ENCODE data around the gene SLC6A15. TPM values are rescaled to one million over a fixed set of nuclear protein-coding genes. Genes with fewer than 3 reads are reported as not detected.

The SLC6A15 gene
- total and polyA plus RNA-seq, 2 donors (not counting 1 experiment from before 2014, with no cell fraction given) = 0.30 to 0.99 TPM

DNA sequence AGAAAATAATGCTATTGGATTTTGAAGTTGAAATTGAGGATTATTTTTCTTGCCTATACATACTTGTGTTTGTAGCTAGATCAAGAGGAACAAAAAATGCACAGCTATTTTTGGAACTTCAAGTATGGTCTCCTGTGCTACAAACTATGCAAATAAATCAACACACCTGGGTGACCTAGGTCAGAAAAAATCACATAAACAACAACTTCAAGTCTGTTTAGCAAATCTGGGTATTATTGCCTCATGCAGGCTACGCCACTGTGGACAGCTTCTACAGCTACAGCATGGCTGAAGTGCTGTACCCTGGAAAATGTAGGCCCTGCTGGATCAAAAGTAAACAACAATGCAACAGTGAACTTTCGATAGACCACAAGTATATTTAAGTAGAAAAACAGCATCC lies 87.5 kb downstream of the SLC6A15 start:
- Histone ChIP-seq H3K27me3 (ENCODE audit: control insufficient read depth, insufficient read depth, low read length) (no peaks in the 10 kb centered on the region), H3K79me2 (ENCODE audit: control insufficient read depth, insufficient read depth, low read length) (no peaks in the 10 kb centered on the region)

DNA sequence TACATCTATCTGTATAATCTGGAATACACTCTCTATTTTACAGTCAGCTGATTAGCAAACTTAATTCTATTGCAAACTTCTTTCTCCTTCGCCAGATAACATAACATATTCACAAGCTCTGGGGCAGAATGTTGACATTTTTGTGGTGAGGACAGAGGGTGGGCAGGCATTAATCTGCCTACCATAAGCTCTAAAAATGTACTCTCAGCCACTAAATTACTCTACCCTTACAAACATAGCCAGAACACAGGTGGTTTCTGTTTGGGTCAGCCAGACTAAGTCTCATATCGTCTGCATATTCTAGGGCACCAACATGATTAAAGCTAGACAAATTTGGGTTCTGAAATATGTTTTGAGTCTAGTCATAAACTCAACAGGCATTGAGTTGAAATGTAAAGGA lies 90.1 kb downstream of the SLC6A15 start:
- no peaks in the 10 kb centered on the region for H3K79me2 ChIP-seq (ENCODE audit: control insufficient read depth, insufficient read depth, low read length)
- H3K27ac ChIP-seq (ENCODE audit: insufficient read depth, low read length) = no peak overlapping the region
- no peaks in the 10 kb centered on the region for H3K4me1 ChIP-seq (ENCODE audit: control insufficient read depth, extremely low read depth, insufficient read depth, low read length)
- H3K9ac ChIP-seq (ENCODE audit: insufficient read depth, low read length) = no peak overlapping the region
- no peaks in the 10 kb centered on the region for H3K9me3 ChIP-seq (ENCODE audit: control insufficient read depth, insufficient read depth, low read depth, low read length)
- no peak overlapping the region for H2AFZ ChIP-seq (ENCODE audit: low read length)
- no peaks in the 10 kb centered on the region for H3K27me3 ChIP-seq (ENCODE audit: control insufficient read depth, insufficient read depth, low read length)
- TF ChIP-seq, protein P1, sequence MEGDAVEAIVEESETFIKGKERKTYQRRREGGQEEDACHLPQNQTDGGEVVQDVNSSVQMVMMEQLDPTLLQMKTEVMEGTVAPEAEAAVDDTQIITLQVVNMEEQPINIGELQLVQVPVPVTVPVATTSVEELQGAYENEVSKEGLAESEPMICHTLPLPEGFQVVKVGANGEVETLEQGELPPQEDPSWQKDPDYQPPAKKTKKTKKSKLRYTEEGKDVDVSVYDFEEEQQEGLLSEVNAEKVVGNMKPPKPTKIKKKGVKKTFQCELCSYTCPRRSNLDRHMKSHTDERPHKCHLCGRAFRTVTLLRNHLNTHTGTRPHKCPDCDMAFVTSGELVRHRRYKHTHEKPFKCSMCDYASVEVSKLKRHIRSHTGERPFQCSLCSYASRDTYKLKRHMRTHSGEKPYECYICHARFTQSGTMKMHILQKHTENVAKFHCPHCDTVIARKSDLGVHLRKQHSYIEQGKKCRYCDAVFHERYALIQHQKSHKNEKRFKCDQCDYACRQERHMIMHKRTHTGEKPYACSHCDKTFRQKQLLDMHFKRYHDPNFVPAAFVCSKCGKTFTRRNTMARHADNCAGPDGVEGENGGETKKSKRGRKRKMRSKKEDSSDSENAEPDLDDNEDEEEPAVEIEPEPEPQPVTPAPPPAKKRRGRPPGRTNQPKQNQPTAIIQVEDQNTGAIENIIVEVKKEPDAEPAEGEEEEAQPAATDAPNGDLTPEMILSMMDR (conservative IDR thresholded peaks at IDR 0.05 in 1 of 2, IDR thresholded peaks at IDR 0.05 in 1 of 2; ENCODE audit: low read depth in 1 of 2, low read length in 2 of 2) = no peak
- TF ChIP-seq EZH2 (IDR thresholded peaks at IDR 0.05; ENCODE audit: low read length, missing control alignments) = no peak
- no peak overlapping the region for H3K4me3 ChIP-seq (replicated peaks in 1 of 4; ENCODE audit: control extremely low read depth in 1 of 4, insufficient read depth in 1 of 4, low read depth in 3 of 4, low read length in 4 of 4)
- DNase-seq (ENCODE audit: low read depth in 2 of 2) = peak; percentile 66 to 87
- H3K4me2 ChIP-seq (ENCODE audit: extremely low read depth, insufficient read depth, low read length) = no peak overlapping the region
- no peaks in the 10 kb centered on the region for H4K20me1 ChIP-seq (ENCODE audit: control insufficient read depth, extremely low read depth, insufficient read depth, low read length)
- H3K36me3 ChIP-seq (ENCODE audit: control insufficient read depth, insufficient read depth, low read length) = no peaks in the 10 kb centered on the region

More for the DNA sequence above, 87.5 kb downstream of the SLC6A15 start:
- H3K36me3 ChIP-seq (ENCODE audit: control insufficient read depth, insufficient read depth, low read length) = no peaks in the 10 kb centered on the region
- DNase-seq (ENCODE audit: low read depth in 2 of 2) = no peak
- no peak overlapping the region for H2AFZ ChIP-seq (ENCODE audit: low read length)
- H3K9ac ChIP-seq (ENCODE audit: insufficient read depth, low read length) = no peak overlapping the region
- H3K4me1 ChIP-seq (ENCODE audit: control insufficient read depth, extremely low read depth, insufficient read depth, low read length) = no peaks in the 10 kb centered on the region
- H3K4me3 ChIP-seq (replicated peaks in 1 of 4; ENCODE audit: control extremely low read depth in 1 of 4, insufficient read depth in 1 of 4, low read depth in 3 of 4, low read length in 4 of 4) = no peak overlapping the region
- no peaks in the 10 kb centered on the region for H4K20me1 ChIP-seq (ENCODE audit: control insufficient read depth, extremely low read depth, insufficient read depth, low read length)
- H3K27ac ChIP-seq (ENCODE audit: insufficient read depth, low read length) = no peak overlapping the region
- H3K9me3 ChIP-seq (ENCODE audit: control insufficient read depth, insufficient read depth, low read depth, low read length) = no peaks in the 10 kb centered on the region
- TF ChIP-seq, protein P1 (conservative IDR thresholded peaks at IDR 0.05 in 1 of 2, IDR thresholded peaks at IDR 0.05 in 1 of 2; ENCODE audit: low read depth in 1 of 2, low read length in 2 of 2) = no peak
- TF ChIP-seq EZH2 (IDR thresholded peaks at IDR 0.05; ENCODE audit: low read length, missing control alignments) = no peak
- no peak overlapping the region for H3K4me2 ChIP-seq (ENCODE audit: extremely low read depth, insufficient read depth, low read length)

DNA sequence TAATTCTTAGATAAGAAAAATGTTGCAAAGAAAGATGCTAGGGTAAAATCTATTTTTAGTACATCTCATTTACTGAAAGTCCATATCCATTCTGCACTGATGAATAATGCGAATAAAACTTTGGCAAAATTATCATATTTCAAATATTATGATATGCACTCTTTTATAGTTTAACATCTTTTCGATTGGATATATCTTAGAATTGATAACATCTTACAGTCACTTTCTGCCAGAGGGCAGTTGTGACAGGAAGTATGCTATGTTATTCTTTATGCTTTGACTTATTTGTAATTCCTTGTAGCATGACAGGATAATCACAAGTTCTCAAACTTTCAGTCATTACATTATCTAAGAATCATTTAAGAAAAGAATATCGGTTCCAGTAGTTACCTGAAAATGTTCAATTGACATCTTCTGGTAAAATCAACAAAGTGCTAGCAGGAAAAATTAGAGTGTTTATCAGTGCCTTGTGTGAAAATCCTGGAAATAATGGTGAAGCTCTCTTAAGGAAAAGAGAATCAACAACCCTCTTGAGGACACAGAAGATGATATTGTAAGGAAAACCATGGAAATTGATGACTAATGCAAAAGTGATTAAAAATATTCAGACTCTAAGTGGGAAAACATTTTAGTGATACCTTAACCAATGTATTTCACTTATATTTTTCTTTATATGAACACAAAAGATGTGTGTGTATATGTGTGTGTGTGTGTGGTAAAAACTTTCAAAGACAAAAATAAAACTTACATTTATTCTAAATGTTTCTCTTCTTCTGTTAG lies 95.5 kb downstream of the SLC6A15 start:
- Histone ChIP-seq H3K27ac (ENCODE audit: insufficient read depth, low read length) (no peak overlapping the region), H3K27me3 (ENCODE audit: control insufficient read depth, insufficient read depth, low read length) (no peaks in the 10 kb centered on the region), H4K20me1 (ENCODE audit: control insufficient read depth, extremely low read depth, insufficient read depth, low read length) (no peaks in the 10 kb centered on the region), H3K79me2 (ENCODE audit: control insufficient read depth, insufficient read depth, low read length) (no peaks in the 10 kb centered on the region), H3K9ac (ENCODE audit: insufficient read depth, low read length) (no peak overlapping the region), H3K4me2 (ENCODE audit: extremely low read depth, insufficient read depth, low read length) (no peak overlapping the region), H3K4me3 (replicated peaks in 1 of 4; ENCODE audit: control extremely low read depth in 1 of 4, insufficient read depth in 1 of 4, low read depth in 3 of 4, low read length in 4 of 4) (no peak overlapping the region), H3K4me1 (ENCODE audit: control insufficient read depth, extremely low read depth, insufficient read depth, low read length) (no peaks in the 10 kb centered on the region), H3K9me3 (ENCODE audit: control insufficient read depth, insufficient read depth, low read depth, low read length) (no peaks in the 10 kb centered on the region), H2AFZ (ENCODE audit: low read length) (no peak overlapping the region), H3K36me3 (ENCODE audit: control insufficient read depth, insufficient read depth, low read length) (no peaks in the 10 kb centered on the region)
- peak in 1 of 2 donors; percentile 42 for DNase-seq (ENCODE audit: low read depth in 2 of 2)
- TF ChIP-seq, protein P1 (conservative IDR thresholded peaks at IDR 0.05 in 1 of 2, IDR thresholded peaks at IDR 0.05 in 1 of 2; ENCODE audit: low read depth in 1 of 2, low read length in 2 of 2) = no peak
- TF ChIP-seq EZH2 (IDR thresholded peaks at IDR 0.05; ENCODE audit: low read length, missing control alignments) = no peak

Data from fibroblast of lung (primary cell).